Measurements from ENCODE around the gene CDK5. TPM values are rescaled to one million over a fixed set of nuclear protein-coding genes. Genes with fewer than 3 reads are reported as not detected.

Gene CDK5
- total RNA-seq, 1 donor from 2014 or later, result 27.0 TPM

DNA sequence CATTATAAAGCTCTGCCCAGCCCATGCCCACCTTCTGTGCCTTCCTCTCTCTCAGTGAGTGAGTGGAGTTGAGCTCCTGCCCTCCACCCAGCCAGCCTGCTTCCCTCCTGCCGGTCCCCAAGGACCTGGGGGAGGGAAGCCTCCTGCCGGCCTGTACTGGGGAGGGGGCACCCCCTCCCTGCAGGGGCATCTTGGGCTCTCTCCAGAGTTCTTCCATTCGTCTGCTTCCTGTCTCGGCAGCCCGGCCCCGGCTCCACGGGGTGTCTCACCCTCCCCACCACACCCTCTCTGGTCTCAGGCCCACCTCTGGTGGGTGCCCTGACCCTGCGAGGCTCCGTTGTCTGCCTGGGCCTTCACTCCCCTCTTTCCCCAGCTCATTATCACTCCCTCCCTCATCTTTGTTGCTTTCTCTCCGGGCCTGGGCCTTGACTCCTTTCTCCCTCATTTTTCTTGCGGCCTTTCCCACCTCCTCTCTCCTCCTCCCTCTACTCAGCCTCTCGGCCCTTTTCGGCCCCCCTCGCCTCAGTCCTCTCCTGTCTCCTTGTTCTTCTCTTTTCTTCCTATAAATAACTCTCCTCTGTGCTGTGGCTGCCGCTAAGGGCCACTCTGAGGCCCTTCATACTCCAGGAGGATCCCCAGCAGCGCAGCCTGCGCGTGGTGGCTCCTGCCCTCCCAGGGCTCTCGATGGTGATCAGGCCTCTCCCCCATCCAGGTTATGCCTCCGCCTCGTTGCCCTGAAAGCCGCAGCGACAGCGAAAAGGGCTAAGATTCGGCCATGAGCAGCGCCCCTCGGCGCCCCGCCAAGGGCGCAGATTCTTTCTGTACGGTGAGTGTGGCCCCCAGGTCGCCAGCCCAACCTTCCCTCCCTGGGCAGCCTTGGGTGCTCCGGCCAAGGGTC, 3.8 kb upstream of the CDK5 start:
- TF ChIP-seq, protein P1, sequence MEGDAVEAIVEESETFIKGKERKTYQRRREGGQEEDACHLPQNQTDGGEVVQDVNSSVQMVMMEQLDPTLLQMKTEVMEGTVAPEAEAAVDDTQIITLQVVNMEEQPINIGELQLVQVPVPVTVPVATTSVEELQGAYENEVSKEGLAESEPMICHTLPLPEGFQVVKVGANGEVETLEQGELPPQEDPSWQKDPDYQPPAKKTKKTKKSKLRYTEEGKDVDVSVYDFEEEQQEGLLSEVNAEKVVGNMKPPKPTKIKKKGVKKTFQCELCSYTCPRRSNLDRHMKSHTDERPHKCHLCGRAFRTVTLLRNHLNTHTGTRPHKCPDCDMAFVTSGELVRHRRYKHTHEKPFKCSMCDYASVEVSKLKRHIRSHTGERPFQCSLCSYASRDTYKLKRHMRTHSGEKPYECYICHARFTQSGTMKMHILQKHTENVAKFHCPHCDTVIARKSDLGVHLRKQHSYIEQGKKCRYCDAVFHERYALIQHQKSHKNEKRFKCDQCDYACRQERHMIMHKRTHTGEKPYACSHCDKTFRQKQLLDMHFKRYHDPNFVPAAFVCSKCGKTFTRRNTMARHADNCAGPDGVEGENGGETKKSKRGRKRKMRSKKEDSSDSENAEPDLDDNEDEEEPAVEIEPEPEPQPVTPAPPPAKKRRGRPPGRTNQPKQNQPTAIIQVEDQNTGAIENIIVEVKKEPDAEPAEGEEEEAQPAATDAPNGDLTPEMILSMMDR (IDR thresholded peaks at IDR 0.05; ENCODE audit: insufficient read depth, low read length, poor library complexity, severe bottlenecking), result no peak
- Histone ChIP-seq H3K4me3 (ENCODE audit: low read depth, low read length) (peak overlapping the region; percentile 79), H3K36me3 (ENCODE audit: control insufficient read depth, insufficient read depth, low read length) (peaks cover 2% of the 10 kb centered on the region), H3K27me3 (ENCODE audit: control insufficient read depth, insufficient read depth, low read length) (no peaks in the 10 kb centered on the region)
- DNase-seq (ENCODE audit: low read depth), result no peak

DNA sequence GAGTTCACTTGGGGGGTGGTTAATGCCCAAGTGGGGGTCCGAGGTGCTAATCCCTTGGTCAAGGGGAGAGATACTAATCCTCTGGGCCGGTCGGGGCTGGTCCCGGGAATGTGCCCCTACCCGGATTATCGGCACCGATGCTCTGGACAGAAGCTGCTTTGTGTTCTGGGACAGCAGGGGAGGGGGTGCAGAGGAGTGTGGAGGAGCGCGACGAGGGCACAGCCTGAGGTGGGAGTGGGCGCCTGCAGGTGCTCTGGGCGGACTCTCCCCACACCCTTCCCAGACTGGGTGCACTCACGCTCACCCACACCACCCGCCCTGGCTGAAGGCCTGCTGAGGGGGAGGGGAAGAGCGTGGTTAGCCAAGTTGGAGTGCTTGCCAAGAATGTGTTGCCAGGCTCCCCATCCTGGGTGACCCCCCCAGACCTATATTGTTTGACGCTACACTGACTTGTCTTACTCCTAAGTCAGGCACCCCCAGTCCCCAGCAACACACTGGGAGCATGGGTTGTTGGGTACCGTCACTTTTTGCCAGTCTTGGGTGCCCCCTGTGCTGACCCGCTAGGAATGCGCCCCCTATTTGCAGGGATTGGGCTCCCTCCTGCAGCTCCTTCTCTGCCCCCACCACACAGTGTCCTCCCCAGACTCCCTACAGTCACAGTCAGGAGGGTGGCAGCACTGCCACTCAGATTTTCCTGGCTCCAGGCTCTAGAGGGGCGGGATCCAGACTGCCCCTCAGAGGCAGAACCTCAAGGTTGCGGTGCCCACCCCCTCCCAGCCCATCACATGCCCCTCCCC, 2.9 kb upstream of the CDK5 start:
- Histone ChIP-seq H3K36me3 (ENCODE audit: control insufficient read depth, insufficient read depth, low read length) (no peaks in the 10 kb centered on the region), H3K4me3 (ENCODE audit: low read depth, low read length) (peak overlapping the region; percentile 79), H3K27me3 (ENCODE audit: control insufficient read depth, insufficient read depth, low read length) (no peaks in the 10 kb centered on the region)
- TF ChIP-seq, protein P1 (IDR thresholded peaks at IDR 0.05; ENCODE audit: insufficient read depth, low read length, poor library complexity, severe bottlenecking), result peak; percentile 32
- no peak for DNase-seq (ENCODE audit: low read depth)

DNA sequence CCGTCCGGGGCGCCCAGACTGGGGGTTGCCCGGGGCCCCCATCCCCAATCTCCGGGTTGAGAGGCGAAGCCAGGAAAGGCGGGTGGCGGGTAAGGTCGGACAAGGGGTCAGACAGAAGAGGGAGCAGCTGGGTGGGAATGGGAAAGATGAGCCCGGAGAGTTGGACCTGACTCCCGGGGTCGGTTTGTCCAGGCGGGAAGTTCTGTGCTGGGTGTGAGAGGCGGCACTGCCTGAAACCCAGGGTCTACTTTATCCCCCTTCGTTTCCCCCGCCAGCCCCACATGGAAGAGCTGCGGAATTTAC, 2.4 kb upstream of the CDK5 start:
- DNase-seq (ENCODE audit: low read depth), result no peak
- Histone ChIP-seq H3K4me3 (ENCODE audit: low read depth, low read length) (peak overlapping the region; percentile 79), H3K27me3 (ENCODE audit: control insufficient read depth, insufficient read depth, low read length) (no peaks in the 10 kb centered on the region), H3K36me3 (ENCODE audit: control insufficient read depth, insufficient read depth, low read length) (no peaks in the 10 kb centered on the region)
- TF ChIP-seq, protein P1 (IDR thresholded peaks at IDR 0.05; ENCODE audit: insufficient read depth, low read length, poor library complexity, severe bottlenecking), result no peak

DNA sequence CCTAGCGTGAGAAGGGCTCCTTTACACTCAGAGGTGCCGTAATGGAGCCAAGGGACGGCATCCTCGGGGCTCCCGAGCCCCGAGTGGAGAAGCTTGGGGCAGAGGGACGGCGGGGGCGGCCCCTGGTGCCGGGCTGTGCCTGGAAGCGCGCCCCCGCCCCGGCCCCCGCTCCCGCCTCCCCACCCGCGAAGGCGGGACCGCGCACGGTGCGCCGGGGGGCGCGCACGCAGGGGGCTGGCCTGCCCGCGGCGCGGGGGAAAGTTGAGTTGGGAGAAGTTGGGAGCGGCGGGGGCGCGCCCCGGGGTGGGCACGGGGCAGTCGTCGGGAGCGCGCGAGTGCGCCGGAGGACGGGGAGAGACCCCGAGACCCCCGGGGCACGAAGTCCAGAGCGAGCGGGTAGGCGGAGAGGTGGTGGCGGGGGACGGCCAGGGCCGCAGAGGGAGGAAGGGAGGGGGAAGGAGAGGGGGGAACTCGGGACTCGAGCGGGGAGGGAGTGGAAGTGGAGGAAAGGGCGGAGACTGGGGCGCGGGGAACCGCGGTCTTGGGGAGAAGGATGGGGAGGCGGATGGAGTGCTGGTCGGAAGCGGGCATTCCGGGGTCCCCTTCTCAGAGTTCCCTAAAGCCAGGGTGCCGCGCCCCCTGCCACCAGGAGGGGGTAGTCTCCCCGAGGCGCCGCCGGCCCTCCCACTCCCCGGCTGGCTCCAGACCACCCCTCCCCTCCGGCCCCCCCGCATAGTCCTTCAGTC, 1.8 kb upstream of the CDK5 start, which contains the start of gene SLC4A2:
Gene SLC4A2, plus strand, starts transcription at position 223 of the 746 bp plus-strand sequence. CDS start 2,399 bp downstream, outside the sequence.
- Histone ChIP-seq H3K27me3 (ENCODE audit: control insufficient read depth, insufficient read depth, low read length) (no peaks in the 10 kb centered on the region), H3K4me3 (ENCODE audit: low read depth, low read length) (peak within 1 kb of the TSS; percentile 79), H3K36me3 (ENCODE audit: control insufficient read depth, insufficient read depth, low read length) (no peaks in the 10 kb centered on the region)
- TF ChIP-seq, protein P1 (IDR thresholded peaks at IDR 0.05; ENCODE audit: insufficient read depth, low read length, poor library complexity, severe bottlenecking), result peak; percentile 59
- DNase-seq (ENCODE audit: low read depth), result no peak

DNA sequence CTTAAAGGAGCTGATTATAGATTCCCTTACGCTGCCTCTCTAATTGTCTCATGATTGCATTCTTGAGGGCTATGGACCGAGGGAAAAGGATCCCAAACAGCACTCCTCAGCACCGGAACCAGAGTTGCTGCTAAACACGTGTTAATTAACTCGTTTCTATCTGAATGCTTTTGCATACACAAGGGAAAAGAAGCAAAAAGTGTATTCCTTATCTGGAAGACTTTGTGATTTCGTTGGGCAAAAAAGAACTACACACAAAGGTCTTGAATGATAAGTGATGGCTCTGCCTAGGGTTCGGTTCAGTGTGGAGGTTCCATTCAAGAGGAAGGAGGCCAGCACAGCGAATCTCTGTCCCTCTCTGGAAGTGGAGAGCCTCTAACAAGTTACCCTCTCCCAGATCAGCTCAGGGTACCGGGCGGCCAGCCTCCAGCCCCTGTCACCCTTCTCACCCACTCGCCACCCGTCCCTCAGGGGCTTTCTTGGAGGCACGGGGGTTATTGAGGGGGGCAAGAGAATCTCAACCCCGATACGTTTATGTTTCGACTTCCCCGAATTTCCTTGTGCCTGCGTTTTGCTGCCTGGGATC, 1.2 kb upstream of the CDK5 start:
- Histone ChIP-seq H3K27me3 (ENCODE audit: control insufficient read depth, insufficient read depth, low read length) (no peaks in the 10 kb centered on the region), H3K4me3 (ENCODE audit: low read depth, low read length) (peak overlapping the region; percentile 79), H3K36me3 (ENCODE audit: control insufficient read depth, insufficient read depth, low read length) (no peaks in the 10 kb centered on the region)
- TF ChIP-seq, protein P1 (IDR thresholded peaks at IDR 0.05; ENCODE audit: insufficient read depth, low read length, poor library complexity, severe bottlenecking), result no peak
- no peak for DNase-seq (ENCODE audit: low read depth)
